HepG2 (cell line): ENCODE data around the gene PTPN14. TPM values are rescaled to one million over a fixed set of nuclear protein-coding genes. Genes with fewer than 3 reads are reported as not detected.
A peak's percentile ranks its signal among the peaks of the same experiment; 100 is the strongest.

Source experiments
- ATAC-seq: fragments of 200-7000 bp; cut with Tn5 transposase; 3 replicates; pipeline ENCODE4 v1.9.1; 2020; ENCODE audit warnings: mild to moderate bottlenecking, moderate library complexity
- BruUV-seq: library from RNA; stranded (reverse); fragments of 400-500 nt; replicated peaks from 2 replicates; lab custom pipeline; 2021; lab: Mats Ljungman, UMichigan
- CTCF ChIA-PET: fragments of 300-600 bp; formaldehyde crosslinking; extraction: SDS; loops from one replicate; lab custom pipeline; 2021; ENCODE audit warnings: low total read pairs, inconsistent platforms, low intra/inter-chr PET ratio; lab: Yijun Ruan, JAX
- POLR2A ChIA-PET: fragments of 350-600 bp; sonication (Branson Sonifier 250); formaldehyde crosslinking; loops from one replicate; lab custom pipeline; 2020; ENCODE audit warnings: antibody characterized with exemption, inconsistent platforms; lab: Yijun Ruan, JAX
- DNase-seq: peaks from one replicate; pipeline ENCODE4 v3.0.0-alpha.2; 2015; ENCODE audit warnings: low spot score
- FAIRE-seq: peaks from 3 replicates; lab custom pipeline; 2011; peaks lifted over from hg19 to GRCh38; lab: Jason Lieb, UNC
- H2AFZ ChIP-seq: one replicate; pipeline ENCODE4 v1.6.1; 2011; ENCODE audit warnings: low read length, inconsistent platforms
- H3K27ac ChIP-seq: fragments of 300-600 bp; 3 replicates; pipeline ENCODE4 v1.8.0; 2011; ENCODE audit warnings: mixed run types, mild to moderate bottlenecking, mixed read lengths, low read length, inconsistent platforms; ENCODE audit not compliant: insufficient read depth; ENCODE audit errors: extremely low read length
- H3K27me3 ChIP-seq, 2 experiments: fragments of 200-600 bp in 1 of 2; 2 replicates in 1 of 2; 3 replicates in 1 of 2; pipeline versions ENCODE4 v1.6.0 to v1.8.0; 2011; ENCODE audit warnings: low read length in 2 of 2, mild to moderate bottlenecking in 2 of 2, moderate library complexity in 2 of 2, inconsistent platforms in 1 of 2; ENCODE audit not compliant: insufficient read depth in 2 of 2, control insufficient read depth in 1 of 2
- H3K36me3 ChIP-seq, 2 experiments: fragments of 200-600 bp in 1 of 2; replicated peaks in 1 of 2; 2 replicates in 1 of 2; 3 replicates in 1 of 2; pipeline versions ENCODE4 v1.5.1 to v1.8.0; 2011; ENCODE audit warnings: low read length in 2 of 2, inconsistent platforms in 1 of 2; ENCODE audit not compliant: insufficient read depth in 2 of 2, control insufficient read depth in 1 of 2
- H3K4me1 ChIP-seq: 2 replicates; pipeline ENCODE4 v1.5.1; 2012; ENCODE audit warnings: low read length, inconsistent platforms; ENCODE audit not compliant: insufficient read depth
- H3K4me2 ChIP-seq: 2 replicates; pipeline ENCODE4 v1.6.0; 2011; ENCODE audit warnings: low read depth, low read length, inconsistent platforms
- H3K4me3 ChIP-seq, 3 experiments: fragments of 200-600 bp in 1 of 3; sonication (generic), shearing (Covaris generic) in 1 of 3; replicated peaks in 1 of 3; 2 replicates each; pipeline ENCODE4 v1.5.1; 2011 to 2016; ENCODE audit warnings: low read length in 3 of 3, inconsistent platforms in 2 of 3, low read depth in 2 of 3, mild to moderate bottlenecking in 2 of 3, control low read depth in 1 of 3, mixed read lengths in 1 of 3; ENCODE audit not compliant: insufficient read depth in 1 of 3
- H3K79me2 ChIP-seq: one replicate; pipeline ENCODE4 v1.6.1; 2011; ENCODE audit warnings: low read length, inconsistent platforms; ENCODE audit not compliant: insufficient read depth
- H3K9ac ChIP-seq: 2 replicates; pipeline ENCODE4 v1.6.0; 2011; ENCODE audit warnings: mild to moderate bottlenecking, low read depth, low read length, inconsistent platforms; ENCODE audit not compliant: insufficient read depth
- H3K9me3 ChIP-seq: 2 replicates; pipeline ENCODE4 v1.5.1; 2012; ENCODE audit warnings: mild to moderate bottlenecking, low read length
- H4K20me1 ChIP-seq: 2 replicates; pipeline ENCODE4 v1.6.0; 2011; ENCODE audit warnings: inconsistent platforms, mild to moderate bottlenecking, low read length, moderate library complexity; ENCODE audit not compliant: insufficient read depth
- AGO1 ChIP-seq: fragments of 200-400 bp; formaldehyde crosslinking; IDR thresholded peaks from 2 replicates; pipeline ENCODE4 v1.6.1; 2017; ENCODE audit warnings: mild to moderate bottlenecking, low read depth, low read length, moderate library complexity; ENCODE audit not compliant: poor library complexity, severe bottlenecking
- AGO2 ChIP-seq: fragments of 200-400 bp; formaldehyde crosslinking; optimal IDR thresholded peaks from 2 replicates; pipeline ENCODE3; 2017; ENCODE audit warnings: mild to moderate bottlenecking, low read depth, low read length, moderate library complexity
- NAIF1 ChIP-seq: sonication (generic); formaldehyde crosslinking; IDR thresholded peaks from 2 replicates; pipeline ENCODE4 v1.5.0; 2020; ENCODE audit warnings: mild to moderate bottlenecking, missing genetic modification reagents, borderline replicate concordance
- ZKSCAN8 ChIP-seq: IDR thresholded peaks from 2 replicates; pipeline ENCODE4 v1.6.1; 2016; ENCODE audit warnings: borderline replicate concordance, missing genetic modification reagents, missing compliant biosample characterization
- WGBS: methylation state at CpG from one replicate; pipeline ENCODE4 v1.1.6; 2017; ENCODE audit warnings: low lambda C conversion rate; 5-methylcytosine and 5-hydroxymethylcytosine counted together
- in situ Hi-C: cut with HindIII; loops from 2 replicates; pipeline ENCODE4 v1.10.0; 2017; ENCODE audit warnings: low pct_unique_long_range_greater_than_20kb; ENCODE audit not compliant: extremely low pct_ligation_motif_present
- intact Hi-C: fragments of 100-400 bp; cut with micrococcal nuclease; formaldehyde crosslinking; loops from one replicate; pipeline ENCODE4 v1.10.0; 2022; ENCODE audit not compliant: unreplicated experiment
- polyA plus RNA-seq, 8 experiments: library from polyadenylated mRNA; depleted of rRNA in 3 of 8; stranded (reverse) in 7 of 8; unstranded in 1 of 8; fragments of >200 nt; fragmentation: Illumina TruSeq in 4 of 8; extraction: Trizol in 4 of 8; gene quantifications; 2 replicates each; pipeline versions ENCODE4 v1.2.1 to v1.2.3, GENCODE V29; 2011 to 2016; ENCODE audit warnings: low read depth in 4 of 8, missing spikeins in 1 of 8, mixed read lengths in 1 of 8; ENCODE audit not compliant: insufficient read depth in 1 of 8
- total RNA-seq, 5 experiments: library from RNA; depleted of rRNA; stranded (reverse); fragments of >200 nt; fragmentation: Illumina TruSeq; extraction: Trizol; gene quantifications; 2 replicates each; pipeline ENCODE4 v1.2.3, GENCODE V29; 2016; ENCODE audit warnings: low read depth in 1 of 5
- TF ChIP-seq, protein P1 (sequence below): sonication (generic); formaldehyde crosslinking; IDR thresholded peaks from 2 replicates; pipeline ENCODE4 v1.4.0; 2020; ENCODE audit warnings: missing genetic modification reagents

The PTPN14 gene
- total and polyA plus RNA-seq, 2 of the 13 experiments (the other 11 are each of a cell fraction or from before 2014, with no cell fraction given), result 3.9 to 4.7 TPM

DNA sequence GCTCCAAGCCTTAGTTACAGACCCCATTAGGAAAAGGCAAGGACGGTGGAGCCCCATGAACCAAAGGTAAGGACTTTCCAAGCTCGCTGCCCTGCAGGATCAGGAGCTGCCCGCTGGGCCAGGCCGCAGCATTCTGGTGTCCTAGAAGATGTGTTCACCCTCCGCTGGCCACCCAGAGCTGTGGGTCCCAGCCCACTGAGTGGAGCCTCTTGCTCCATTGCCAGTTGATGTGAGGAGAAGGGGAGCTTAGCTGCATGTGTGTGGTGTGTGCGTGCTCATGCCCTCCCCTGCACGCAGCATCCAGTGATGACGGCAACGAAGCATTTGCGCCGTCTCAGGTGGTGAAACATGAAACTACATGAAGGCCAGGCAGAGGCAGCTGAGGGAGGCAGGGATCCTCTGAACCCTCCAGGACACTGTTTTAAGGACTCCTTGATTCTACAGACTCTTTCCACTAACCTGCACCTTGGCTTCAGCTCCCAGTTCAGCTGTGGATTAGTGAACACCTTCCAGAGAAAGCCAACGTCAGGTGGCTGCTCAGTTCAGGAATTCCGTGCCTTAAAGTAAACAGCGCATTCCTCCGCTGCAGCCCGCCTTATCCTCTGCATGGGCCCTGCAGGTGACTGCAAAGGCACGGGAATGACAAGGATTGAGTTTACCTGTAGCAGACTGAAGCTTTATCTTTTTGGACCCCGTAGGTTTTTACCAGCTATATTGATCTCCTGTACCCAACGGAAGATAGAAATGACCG, 221.8 kb downstream of the PTPN14 start:
- ATAC-seq (no peak), DNase-seq (no peak), FAIRE-seq (no peak)
- peak; percentile 33 for TF ChIP-seq AGO1
- TF ChIP-seq AGO2, result peak; percentile 25
- TF ChIP-seq, protein P1, sequence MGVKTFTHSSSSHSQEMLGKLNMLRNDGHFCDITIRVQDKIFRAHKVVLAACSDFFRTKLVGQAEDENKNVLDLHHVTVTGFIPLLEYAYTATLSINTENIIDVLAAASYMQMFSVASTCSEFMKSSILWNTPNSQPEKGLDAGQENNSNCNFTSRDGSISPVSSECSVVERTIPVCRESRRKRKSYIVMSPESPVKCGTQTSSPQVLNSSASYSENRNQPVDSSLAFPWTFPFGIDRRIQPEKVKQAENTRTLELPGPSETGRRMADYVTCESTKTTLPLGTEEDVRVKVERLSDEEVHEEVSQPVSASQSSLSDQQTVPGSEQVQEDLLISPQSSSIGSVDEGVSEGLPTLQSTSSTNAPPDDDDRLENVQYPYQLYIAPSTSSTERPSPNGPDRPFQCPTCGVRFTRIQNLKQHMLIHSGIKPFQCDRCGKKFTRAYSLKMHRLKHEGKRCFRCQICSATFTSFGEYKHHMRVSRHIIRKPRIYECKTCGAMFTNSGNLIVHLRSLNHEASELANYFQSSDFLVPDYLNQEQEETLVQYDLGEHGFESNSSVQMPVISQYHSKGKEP (CRISPR knock-in tag), result no peak
- TF ChIP-seq NAIF1 (CRISPR knock-in tag), result no peak
- no peak for TF ChIP-seq ZKSCAN8
- peaks cover 3% of the 10 kb centered on the region for H4K20me1 ChIP-seq
- H3K79me2 ChIP-seq, result no peaks in the 10 kb centered on the region
- 97% methylated on average over 15 of the region's 20 CpGs for WGBS
- no peaks in the 10 kb centered on the region for H3K4me1 ChIP-seq
- POLR2A ChIA-PET, result no interaction called here
- no peak overlapping the region for H2AFZ ChIP-seq
- H3K9ac ChIP-seq, result no peak overlapping the region
- in situ Hi-C loops, result loop anchor here (5.0 to 10.0 kb wide), 3 partner anchors 67 to 255 kb away; no protein-coding TSS in a partner anchor
- peaks cover 20 to 79% of the 10 kb centered on the region in 2 experiments for H3K36me3 ChIP-seq
- no peaks in the 10 kb centered on the region for H3K27me3 ChIP-seq
- no TSS peak for BruUV-seq
- no peak overlapping the region for H3K4me3 ChIP-seq
- no peak overlapping the region for H3K27ac ChIP-seq
- CTCF ChIA-PET, result interaction anchor here (0.7 to 8.2 kb wide), 4 partner anchors 68 to 1206 kb away, joined by 3 to 82 read pairs (median 10); no protein-coding TSS in a partner anchor
- H3K4me2 ChIP-seq, result no peak overlapping the region
- intact Hi-C loops, result loop anchor here (1.0 to 10.0 kb wide), 3 partner anchors 115 to 1205 kb away; no protein-coding TSS in a partner anchor
- no peaks in the 10 kb centered on the region for H3K9me3 ChIP-seq
